HFFc6 (cell line): ENCODE measurements around the gene LGR6. TPM values are rescaled to one million over a fixed set of nuclear protein-coding genes. Genes with fewer than 3 reads are reported as not detected.
"Not testable (repeated sequence)": the region's sequence is repeated elsewhere in the genome, so short reads cannot be mapped to it uniquely, and the experiment has no call there.

ENCODE experiments used
- DNase-seq: peaks from one replicate; pipeline ENCODE4 v3.0.0-alpha.2; 2018
- H3K27ac Mint-ChIP-seq: 2 replicates; pipeline ENCODE4 v1.8.0; 2020; ENCODE audit warnings: mild to moderate bottlenecking, mixed read lengths
- H3K27me3 Mint-ChIP-seq: 2 replicates; pipeline ENCODE4 v1.8.0; 2021; ENCODE audit warnings: mild to moderate bottlenecking, moderate library complexity, mixed read lengths; ENCODE audit not compliant: insufficient read depth
- H3K36me3 Mint-ChIP-seq: 2 replicates; pipeline ENCODE4 v1.8.0; 2021; ENCODE audit warnings: low read depth, mixed read lengths
- H3K4me1 Mint-ChIP-seq: 2 replicates; pipeline ENCODE4 v1.8.0; 2020; ENCODE audit warnings: low read depth, mixed read lengths
- H3K4me3 Mint-ChIP-seq: 2 replicates; pipeline ENCODE4 v1.8.0; 2020; ENCODE audit warnings: mild to moderate bottlenecking, moderate library complexity, mixed read lengths
- H3K9me3 Mint-ChIP-seq: 2 replicates; pipeline ENCODE4 v1.8.0; 2020; ENCODE audit warnings: mild to moderate bottlenecking, mixed read lengths
- total RNA-seq, 6 experiments: library from RNA; stranded (reverse); fragmentation: NEBNext Ultra II Directional; extraction: Animal tissue kit (Norgen Biotek cat#: 25700); gene quantifications; 2 replicates in 1 of 6; 3 replicates in 5 of 6; pipeline ENCODE4 v1.2.3, GENCODE V29; 2021
- TF ChIP-seq, protein P1 (sequence below): fragments of 200-600 bp; sonication (generic); IDR thresholded peaks from 2 replicates; pipeline ENCODE4 v1.5.0; 2021; ENCODE audit warnings: antibody characterized with exemption, mild to moderate bottlenecking

Gene LGR6
- total RNA-seq, 6 experiments from 2014 or later: not detected

DNA sequence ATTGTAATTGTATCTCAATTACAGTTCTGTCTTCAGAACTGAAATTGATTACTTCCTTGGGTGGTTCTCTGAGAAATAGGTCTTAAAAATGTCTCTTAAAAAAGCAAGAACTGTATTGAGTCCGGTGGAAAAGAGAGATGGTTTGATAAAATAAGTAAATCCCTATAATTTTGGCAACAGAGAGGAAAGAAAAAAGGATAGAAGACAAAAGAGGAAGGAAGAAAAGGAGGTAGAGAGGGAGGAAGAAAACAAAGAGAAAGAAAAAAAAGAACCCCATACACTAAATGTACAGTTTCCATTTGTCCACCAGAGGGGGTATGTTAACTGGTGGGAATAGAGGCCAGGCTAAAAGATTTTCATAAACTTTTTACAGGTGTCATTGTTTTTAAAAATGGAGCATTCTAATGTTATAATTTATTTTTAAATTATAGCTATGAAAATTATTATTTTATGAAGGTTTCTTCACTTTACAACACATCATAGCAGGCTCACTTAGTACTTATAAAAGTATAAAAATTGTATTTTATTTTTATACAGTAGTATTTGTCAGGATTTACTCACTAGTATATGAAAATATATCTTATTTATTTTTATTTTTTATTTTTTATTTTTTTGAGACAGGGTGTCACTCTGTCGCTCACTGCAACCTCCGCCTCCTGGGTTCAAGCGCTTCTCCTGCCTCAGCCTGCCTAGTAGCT is 150.2 kb downstream of the LGR6 start:
- Mint-ChIP-seq H3K27me3 (peaks cover 4% of the 10 kb centered on the region), H3K27ac (peak overlapping the region; percentile 37; the same call in 1 of the 2 replicates), H3K36me3 (no peaks in the 10 kb centered on the region), H3K4me3 (peak overlapping the region; percentile 74), H3K9me3 (no peaks in the 10 kb centered on the region), H3K4me1 (peaks cover 34% of the 10 kb centered on the region)
- DNase-seq: peak; percentile 54
- TF ChIP-seq, protein P1, sequence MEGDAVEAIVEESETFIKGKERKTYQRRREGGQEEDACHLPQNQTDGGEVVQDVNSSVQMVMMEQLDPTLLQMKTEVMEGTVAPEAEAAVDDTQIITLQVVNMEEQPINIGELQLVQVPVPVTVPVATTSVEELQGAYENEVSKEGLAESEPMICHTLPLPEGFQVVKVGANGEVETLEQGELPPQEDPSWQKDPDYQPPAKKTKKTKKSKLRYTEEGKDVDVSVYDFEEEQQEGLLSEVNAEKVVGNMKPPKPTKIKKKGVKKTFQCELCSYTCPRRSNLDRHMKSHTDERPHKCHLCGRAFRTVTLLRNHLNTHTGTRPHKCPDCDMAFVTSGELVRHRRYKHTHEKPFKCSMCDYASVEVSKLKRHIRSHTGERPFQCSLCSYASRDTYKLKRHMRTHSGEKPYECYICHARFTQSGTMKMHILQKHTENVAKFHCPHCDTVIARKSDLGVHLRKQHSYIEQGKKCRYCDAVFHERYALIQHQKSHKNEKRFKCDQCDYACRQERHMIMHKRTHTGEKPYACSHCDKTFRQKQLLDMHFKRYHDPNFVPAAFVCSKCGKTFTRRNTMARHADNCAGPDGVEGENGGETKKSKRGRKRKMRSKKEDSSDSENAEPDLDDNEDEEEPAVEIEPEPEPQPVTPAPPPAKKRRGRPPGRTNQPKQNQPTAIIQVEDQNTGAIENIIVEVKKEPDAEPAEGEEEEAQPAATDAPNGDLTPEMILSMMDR: peak; percentile 96

DNA sequence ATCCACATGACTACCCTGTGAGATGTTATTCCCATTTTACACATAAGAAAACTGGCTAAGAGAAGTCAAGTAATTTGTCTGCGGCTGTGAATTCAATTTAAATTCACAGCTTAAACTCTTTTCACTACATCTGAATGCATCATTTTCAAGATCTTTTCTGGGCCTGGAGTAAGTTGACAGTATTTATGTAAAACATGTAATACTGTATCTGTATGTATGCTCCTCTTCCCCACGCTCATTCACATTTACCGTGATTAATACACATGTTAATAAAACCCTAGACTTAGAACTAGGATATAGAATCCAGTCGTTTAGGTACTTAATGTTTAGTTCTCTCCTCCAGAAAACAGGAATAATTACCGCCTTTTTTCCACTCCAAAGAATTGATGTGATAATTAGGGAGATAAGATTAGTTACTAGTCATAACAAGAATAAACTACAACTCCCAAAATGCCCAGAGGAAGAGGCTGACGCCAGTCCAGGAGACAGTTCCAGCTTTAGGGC is 154.5 kb downstream of the LGR6 start:
- DNase-seq: no peak
- peaks cover 30% of the 10 kb centered on the region for H3K4me1 Mint-ChIP-seq
- no peaks in the 10 kb centered on the region for H3K36me3 Mint-ChIP-seq
- peak overlapping the region; percentile 93 for H3K4me3 Mint-ChIP-seq
- TF ChIP-seq, protein P1: no peak
- peak overlapping the region; percentile 99 for H3K27ac Mint-ChIP-seq
- H3K27me3 Mint-ChIP-seq: no peaks in the 10 kb centered on the region
- no peaks in the 10 kb centered on the region for H3K9me3 Mint-ChIP-seq

GRCh38 chr1:202348509-202349205 is 155.1 kb downstream of the LGR6 start, which contains the start of gene PPP1R12B:
PPP1R12B (plus strand) TSS chr1:202348699; CDS start chr1:202348852, 153 bp downstream.
- DNase-seq: peak; percentile 99
- Mint-ChIP-seq H3K9me3 (no peaks in the 10 kb centered on the region), H3K4me3 (peak within 1 kb of the TSS; percentile 93), H3K27ac (peak within 1 kb of the TSS; percentile 99), H3K4me1 (peaks cover 25% of the 10 kb centered on the region), H3K27me3 (no peaks in the 10 kb centered on the region), H3K36me3 (no peaks in the 10 kb centered on the region)
- TF ChIP-seq, protein P1: no peak

DNA sequence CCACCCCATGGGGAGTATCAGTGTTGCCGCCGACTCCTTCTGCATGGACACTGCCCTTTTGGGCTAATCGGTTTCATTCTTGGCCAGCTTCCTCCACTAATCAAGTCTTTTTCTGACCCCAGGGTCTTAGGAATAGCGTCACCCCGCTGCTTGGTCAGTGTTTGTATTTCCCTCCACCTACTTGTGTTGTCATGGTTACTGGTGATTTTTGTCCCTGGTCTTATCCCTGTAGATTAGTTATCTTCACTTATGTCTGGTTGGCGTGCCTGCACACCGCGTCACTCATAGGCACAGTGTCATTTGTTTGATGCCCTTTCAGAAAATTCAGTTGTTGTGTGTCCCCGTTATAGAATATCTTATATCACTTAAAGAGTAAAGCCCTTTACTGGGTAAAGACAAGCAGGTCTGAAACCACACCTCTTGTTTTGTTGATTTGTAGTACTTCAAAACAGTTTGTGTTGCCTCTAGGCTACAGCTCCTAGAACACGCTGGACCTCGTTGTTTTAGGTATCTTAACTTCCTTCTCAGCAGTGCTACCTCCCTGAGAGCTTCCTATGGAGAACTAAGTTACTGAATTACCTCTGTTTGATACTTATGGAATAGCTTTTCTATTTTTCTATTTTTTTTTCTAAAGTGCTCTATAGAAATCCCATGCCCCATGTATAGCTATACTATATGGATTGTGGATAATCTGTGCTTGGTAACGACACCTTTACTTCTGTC is 155.8 kb downstream of the LGR6 start:
- TF ChIP-seq, protein P1: no peak
- H3K9me3 Mint-ChIP-seq: no peaks in the 10 kb centered on the region
- peak; percentile 88 for DNase-seq
- H3K27ac Mint-ChIP-seq: peak overlapping the region; percentile 99
- peaks cover 23% of the 10 kb centered on the region for H3K4me1 Mint-ChIP-seq
- H3K4me3 Mint-ChIP-seq: peak overlapping the region; percentile 93
- no peaks in the 10 kb centered on the region for H3K27me3 Mint-ChIP-seq
- no peaks in the 10 kb centered on the region for H3K36me3 Mint-ChIP-seq

- TF ChIP-seq, protein P1: no peak
- no peak overlapping the region for H3K27ac Mint-ChIP-seq
- H3K4me3 Mint-ChIP-seq: no peak overlapping the region
- DNase-seq: no peak
- H3K36me3 Mint-ChIP-seq: no peaks in the 10 kb centered on the region
- peaks cover 30% of the 10 kb centered on the region for H3K4me1 Mint-ChIP-seq
- no peaks in the 10 kb centered on the region for H3K27me3 Mint-ChIP-seq
- no peaks in the 10 kb centered on the region for H3K9me3 Mint-ChIP-seq
Measured at GRCh38 chr1:202351725-202352124, 158.1 kb downstream of the LGR6 start.

- H3K27ac Mint-ChIP-seq, DNase-seq, H3K27me3 Mint-ChIP-seq, H3K36me3 Mint-ChIP-seq, H3K9me3 Mint-ChIP-seq, H3K4me3 Mint-ChIP-seq: not testable (repeated sequence)
- H3K4me1 Mint-ChIP-seq: peaks cover 26% of the 10 kb centered on the region
Measured at GRCh38 chr1:202352583-202353197, 159.1 kb downstream of the LGR6 start.
